ENCODE measurements around the gene SLC4A8.
A peak's percentile ranks its signal among the peaks of the same experiment; 100 is the strongest.
"Not testable (repeated sequence)": the region's sequence is repeated elsewhere in the genome, so short reads cannot be mapped to it uniquely, and the experiment has no call there.

SLC4A8 gene

GRCh38 chr12:51480978-51481377, 56.3 kb downstream of the SLC4A8 start:
- DNase-seq (ENCODE audit: low read depth): no peak

- no peak for DNase-seq (ENCODE audit: low read depth)
These were observed 58.5 kb downstream of the SLC4A8 start for GRCh38 chr12:51482929-51483697.

- no peak for DNase-seq (ENCODE audit: low read depth)
These were observed 59.5 kb downstream of the SLC4A8 start for GRCh38 chr12:51484119-51484518.

- no peak for DNase-seq (ENCODE audit: low read depth)
These were observed 63.6 kb downstream of the SLC4A8 start for GRCh38 chr12:51488281-51488680.

GRCh38 chr12:51493281-51493680, 68.7 kb downstream of the SLC4A8 start:
- no peak for DNase-seq (ENCODE audit: low read depth)

- no peak for DNase-seq (ENCODE audit: low read depth)
These were observed 72.3 kb downstream of the SLC4A8 start for GRCh38 chr12:51496895-51497294.

- DNase-seq (ENCODE audit: low read depth): no peak
These were observed 80.2 kb downstream of the SLC4A8 start for GRCh38 chr12:51504851-51505250.

- DNase-seq (ENCODE audit: low read depth): no peak
These were observed 80.9 kb downstream of the SLC4A8 start for GRCh38 chr12:51505360-51506105.

GRCh38 chr12:51507178-51507577, 82.5 kb downstream of the SLC4A8 start:
- DNase-seq (ENCODE audit: low read depth): no peak

GRCh38 chr12:51508285-51508684, 83.7 kb downstream of the SLC4A8 start:
- no peak for DNase-seq (ENCODE audit: low read depth)

GRCh38 chr12:51511546-51512260, 87.1 kb downstream of the SLC4A8 start:
- no peak for DNase-seq (ENCODE audit: low read depth)

GRCh38 chr12:51512438-51512837, 87.8 kb downstream of the SLC4A8 start:
- DNase-seq (ENCODE audit: low read depth): no peak

GRCh38 chr12:51515037-51515436, 90.4 kb downstream of the SLC4A8 start:
- not testable (repeated sequence) for DNase-seq (ENCODE audit: low read depth)

- no peak for DNase-seq (ENCODE audit: low read depth)
These were observed 92.7 kb downstream of the SLC4A8 start for GRCh38 chr12:51517316-51517715.

- no peak for DNase-seq (ENCODE audit: low read depth)
These were observed 93.2 kb downstream of the SLC4A8 start for GRCh38 chr12:51517800-51518199.

GRCh38 chr12:51519755-51520154, 95.1 kb downstream of the SLC4A8 start:
- DNase-seq (ENCODE audit: low read depth): no peak

- no peak for DNase-seq (ENCODE audit: low read depth)
These were observed 96.1 kb downstream of the SLC4A8 start for GRCh38 chr12:51520576-51521325.

- DNase-seq (ENCODE audit: low read depth): peak; percentile 16
These were observed 97.1 kb downstream of the SLC4A8 start for GRCh38 chr12:51521554-51522276.

- DNase-seq (ENCODE audit: low read depth): no peak
These were observed 98.1 kb downstream of the SLC4A8 start for GRCh38 chr12:51522696-51523095.

- DNase-seq (ENCODE audit: low read depth): no peak
These were observed 99.8 kb downstream of the SLC4A8 start for GRCh38 chr12:51524386-51524901.

- DNase-seq (ENCODE audit: low read depth): no peak
These were observed 100.9 kb downstream of the SLC4A8 start for GRCh38 chr12:51525518-51525917.
